RWPE2 (cell line): ENCODE data around the gene INF2.

ENCODE experiments used
- ATAC-seq: fragments of 200-7000 bp; cut with Tn5 transposase; 3 replicates; pipeline ENCODE4 v1.9.1; 2021; ENCODE audit warnings: low read depth
- DNase-seq: peaks from one replicate; pipeline ENCODE4 v3.0.0-alpha.2; 2020; ENCODE audit warnings: low spot score
- H3K27ac ChIP-seq: fragments of 450-650 bp; 2 replicates; pipeline ENCODE4 v1.5.1; 2017; ENCODE audit warnings: mild to moderate bottlenecking; ENCODE audit not compliant: poor library complexity, severe bottlenecking
- H3K27me3 ChIP-seq: fragments of 250-450 bp; sonication (Bioruptor Pico); 2 replicates; pipeline ENCODE4 v1.5.1; 2021; ENCODE audit warnings: mild to moderate bottlenecking, moderate library complexity; ENCODE audit not compliant: insufficient read depth, poor library complexity, severe bottlenecking
- H3K36me3 ChIP-seq: fragments of 250-450 bp; sonication (Bioruptor Pico); 2 replicates; pipeline ENCODE4 v1.5.1; 2020; ENCODE audit warnings: low read depth, mild to moderate bottlenecking, moderate library complexity
- H3K4me1 ChIP-seq: fragments of 250-450 bp; sonication (Bioruptor Pico); 2 replicates; pipeline ENCODE4 v1.5.1; 2021; ENCODE audit warnings: mild to moderate bottlenecking, moderate library complexity; ENCODE audit not compliant: insufficient read depth, poor library complexity, severe bottlenecking
- H3K4me3 ChIP-seq: fragments of 250-450 bp; sonication (Bioruptor Pico); 2 replicates; pipeline ENCODE4 v1.5.1; 2021; ENCODE audit warnings: mild to moderate bottlenecking, moderate library complexity; ENCODE audit not compliant: severe bottlenecking
- H3K9me3 ChIP-seq: fragments of 250-450 bp; sonication (Bioruptor Pico); 2 replicates; pipeline ENCODE4 v1.5.1; 2021; ENCODE audit warnings: mild to moderate bottlenecking, moderate library complexity; ENCODE audit not compliant: severe bottlenecking
- CTCF ChIP-seq: fragments of 450-650 bp; IDR thresholded peaks from one replicate; pipeline ENCODE4 v1.5.1; 2017; ENCODE audit warnings: mild to moderate bottlenecking, moderate library complexity; ENCODE audit not compliant: poor library complexity, severe bottlenecking

INF2 gene

GRCh38 chr14:104769324-104770071 is 80.1 kb downstream of the INF2 start:
- Histone ChIP-seq H3K27me3 (no peaks in the 10 kb centered on the region), H3K27ac (no peak overlapping the region), H3K36me3 (peaks cover 32% of the 10 kb centered on the region), H3K9me3 (peaks cover 6% of the 10 kb centered on the region), H3K4me3 (no peak overlapping the region), H3K4me1 (no peaks in the 10 kb centered on the region)
- DNase-seq (no peak), ATAC-seq (no peak)
- no peak for TF ChIP-seq CTCF

GRCh38 chr14:104770072-104770579 is 80.7 kb downstream of the INF2 start:
- no peak for ATAC-seq
- H3K9me3 ChIP-seq = peaks cover 6% of the 10 kb centered on the region
- no peaks in the 10 kb centered on the region for H3K27me3 ChIP-seq
- H3K4me1 ChIP-seq = no peaks in the 10 kb centered on the region
- DNase-seq = no peak
- no peak overlapping the region for H3K4me3 ChIP-seq
- no peak for TF ChIP-seq CTCF
- no peak overlapping the region for H3K27ac ChIP-seq
- H3K36me3 ChIP-seq = peaks cover 39% of the 10 kb centered on the region

- peak; percentile 36 for TF ChIP-seq CTCF
- no peak for ATAC-seq
- Histone ChIP-seq H3K4me3 (no peak overlapping the region), H3K9me3 (peaks cover 6% of the 10 kb centered on the region), H3K36me3 (peaks cover 45% of the 10 kb centered on the region), H3K4me1 (no peaks in the 10 kb centered on the region), H3K27me3 (no peaks in the 10 kb centered on the region), H3K27ac (no peak overlapping the region)
- DNase-seq = no peak
These were observed 81.4 kb downstream of the INF2 start for GRCh38 chr14:104770851-104771272.

- no peaks in the 10 kb centered on the region for H3K4me1 ChIP-seq
- DNase-seq (no peak), ATAC-seq (no peak)
- peaks cover 3% of the 10 kb centered on the region for H3K9me3 ChIP-seq
- H3K27me3 ChIP-seq = no peaks in the 10 kb centered on the region
- peaks cover 50% of the 10 kb centered on the region for H3K36me3 ChIP-seq
- H3K27ac ChIP-seq = no peak overlapping the region
- H3K4me3 ChIP-seq = no peak overlapping the region
- TF ChIP-seq CTCF = no peak
These were observed 82.0 kb downstream of the INF2 start for GRCh38 chr14:104771374-104771773.
